Limb (tissue), 2 donors: ENCODE data around the gene DPH5.

Source experiments
- DNase-seq, 2 donors: peaks; one replicate each; pipeline ENCODE4 v3.0.0-alpha.2; 2016; ENCODE audit errors: extremely low spot score in 2 of 2

DPH5 gene

DNA sequence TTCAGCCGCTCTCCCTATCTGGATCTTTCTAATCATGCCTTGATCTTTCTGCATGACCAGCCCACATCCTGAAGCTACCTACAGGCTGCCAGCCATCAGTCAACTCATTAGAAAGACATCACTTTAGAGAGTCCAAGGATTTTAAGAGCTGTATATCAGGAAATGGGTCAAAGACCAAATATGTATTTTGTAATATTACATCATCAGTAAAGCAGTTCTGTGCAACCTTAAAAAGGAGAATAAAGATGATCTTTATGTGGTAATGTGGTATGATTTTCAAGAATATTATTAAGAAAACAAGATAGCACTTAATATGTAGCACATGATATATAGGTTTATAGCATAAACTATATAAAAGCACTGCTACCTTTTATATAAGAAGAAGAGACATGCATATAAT, 82.1 kb downstream of the DPH5 start:
- no peak for DNase-seq

DNA sequence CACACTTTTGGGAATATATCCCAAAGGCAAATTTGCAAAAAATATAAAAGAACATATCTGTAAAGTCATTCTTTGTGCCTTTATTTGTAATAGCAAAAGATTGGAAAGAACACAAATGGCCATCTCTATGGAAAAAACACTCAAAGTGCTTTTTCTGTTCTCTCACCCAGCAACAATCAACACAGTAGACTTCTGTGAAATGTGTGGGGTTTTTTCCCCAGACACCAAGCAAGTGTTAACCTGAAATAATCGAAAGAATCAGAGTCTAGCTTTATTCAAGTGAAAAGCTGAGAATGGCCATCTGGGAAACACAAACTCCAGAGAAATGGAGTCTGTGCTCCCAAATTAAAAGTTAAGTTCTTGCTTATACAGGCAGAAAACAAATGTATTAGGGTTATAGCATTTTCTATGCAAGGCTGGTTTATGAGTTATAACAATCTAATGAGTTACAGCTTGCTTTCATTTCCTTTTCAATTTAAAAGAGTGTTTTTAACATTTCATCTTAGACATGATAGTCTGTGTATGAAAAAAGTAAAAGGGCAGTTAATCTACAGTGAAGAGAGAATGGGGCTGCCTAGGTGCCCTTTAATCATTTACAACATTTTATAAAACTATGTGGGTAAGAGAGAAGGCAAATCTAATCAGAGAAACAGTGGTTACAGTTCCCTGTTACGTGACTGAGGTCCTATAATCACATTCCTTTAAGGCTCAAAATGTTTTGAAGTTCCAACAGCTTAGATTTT, 83.1 kb downstream of the DPH5 start:
- DNase-seq, result no peak

DNA sequence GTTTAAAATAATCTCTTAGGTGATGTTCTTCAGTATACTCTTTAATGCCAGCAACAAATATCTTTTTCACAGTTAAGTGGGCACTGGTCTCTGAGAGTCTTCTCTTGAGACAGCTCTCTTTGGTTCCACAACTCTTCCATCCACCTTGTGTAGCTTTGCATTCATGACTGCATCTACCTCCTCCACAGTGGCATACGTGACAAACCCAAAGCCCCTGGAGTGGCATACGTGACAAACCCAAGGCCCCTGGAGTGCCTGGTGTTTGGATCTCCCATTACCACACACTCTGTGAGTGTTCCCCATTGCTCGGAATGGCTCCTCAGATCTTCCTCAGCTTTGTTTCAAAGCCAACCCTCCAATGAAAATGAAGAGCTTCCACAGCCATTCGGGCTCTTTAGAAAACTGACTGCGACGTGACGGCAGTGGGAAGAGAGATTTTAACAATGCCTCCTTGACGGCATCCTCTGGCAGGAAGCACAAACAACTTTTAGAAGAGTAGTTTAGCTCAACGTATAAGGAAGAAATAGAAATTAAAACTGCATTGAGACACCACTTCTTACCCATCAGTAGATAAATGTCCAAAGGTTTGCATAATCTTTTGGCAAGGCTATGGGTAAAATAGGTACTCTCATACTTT, 83.9 kb downstream of the DPH5 start:
- no peak for DNase-seq

DNA sequence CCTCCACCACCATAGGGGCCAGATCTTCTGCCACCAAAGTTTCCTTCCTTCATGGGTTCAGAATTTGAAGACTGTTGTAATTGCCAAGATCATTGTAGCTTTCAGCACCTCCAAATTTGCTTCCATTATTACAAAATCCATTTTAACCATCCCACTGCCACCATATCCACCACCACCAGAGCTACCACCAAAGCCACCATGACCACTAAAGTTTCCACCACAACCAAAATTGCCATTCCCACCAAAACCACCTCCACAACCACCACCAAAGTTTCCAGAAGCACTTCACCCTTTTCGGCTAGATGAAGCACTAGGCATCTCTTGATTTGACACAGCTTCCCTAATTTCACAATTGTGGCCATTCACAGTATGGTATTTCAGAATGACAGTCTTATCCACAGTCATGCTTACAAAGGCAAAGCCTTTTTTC, 84.5 kb downstream of the DPH5 start:
- DNase-seq, result no peak
